ENCODE data around the gene LRRC15. TPM values are rescaled to one million over a fixed set of nuclear protein-coding genes. Genes with fewer than 3 reads are reported as not detected.

Gene LRRC15
- total and polyA plus RNA-seq, 2 donors (not counting 3 experiments of a cell fraction or from before 2014, with no cell fraction given) = not detected

- no peak for TF ChIP-seq POLR2A (IDR thresholded peaks at IDR 0.05; ENCODE audit: low read depth, low read length)
- TF ChIP-seq CTCF (IDR thresholded peaks at IDR 0.05; ENCODE audit: extremely low read depth in 1 of 2, insufficient read depth in 1 of 2, low read depth in 1 of 2, low read length in 2 of 2) = no peak
- TF ChIP-seq MAX (IDR thresholded peaks at IDR 0.05; ENCODE audit: insufficient read depth, insufficient read length) = no peak
- TF ChIP-seq JUN (IDR thresholded peaks at IDR 0.05; ENCODE audit: borderline replicate concordance, insufficient read depth, insufficient read length, low read depth) = no peak
- TF ChIP-seq GATA2 (IDR thresholded peaks at IDR 0.05; ENCODE audit: insufficient read depth, insufficient read length, low read depth, low read length) = no peak
- TF ChIP-seq POLR2AphosphoS5 (IDR thresholded peaks at IDR 0.05; ENCODE audit: insufficient read depth, low read depth, low read length) = no peak
- no peak for TF ChIP-seq EZH2 (IDR thresholded peaks at IDR 0.05; ENCODE audit: borderline replicate concordance, low read depth, low read length, severe bottlenecking)
- TF ChIP-seq FOS (IDR thresholded peaks at IDR 0.05; ENCODE audit: borderline replicate concordance, insufficient read depth, low read length) = no peak
- no peak for TF ChIP-seq MYC (IDR thresholded peaks at IDR 0.05; ENCODE audit: low read depth, low read length)
- no peak overlapping the region for H3K27ac ChIP-seq (ENCODE audit: insufficient read depth, low read depth, low read length)
- no peak overlapping the region for H3K9ac ChIP-seq (replicated peaks; ENCODE audit: extremely low read depth, insufficient read depth, low read length)
- DNase-seq (ENCODE audit: low read depth, low spot score) (no peak), FAIRE-seq (no peak)
- H3K9me3 ChIP-seq (replicated peaks; ENCODE audit: control insufficient read depth, insufficient read depth, low read length) = no peaks in the 10 kb centered on the region
- no peaks in the 10 kb centered on the region for H3K4me1 ChIP-seq (ENCODE audit: control insufficient read depth, extremely low read depth, insufficient read depth, low read length)
- no peaks in the 10 kb centered on the region for H4K20me1 ChIP-seq (replicated peaks; ENCODE audit: control insufficient read depth, extremely low read depth, insufficient read depth, low read length)
- POLR2A ChIA-PET = no interaction called here
- CTCF ChIA-PET = interaction anchor here (1.1 to 2.2 kb wide), 4 partner anchors 9 to 544 kb away, joined by 3 to 8 read pairs (median 6); no protein-coding TSS in a partner anchor
- no peaks in the 10 kb centered on the region for H3K9me1 ChIP-seq (replicated peaks; ENCODE audit: control insufficient read depth, extremely low read depth, insufficient read depth, low read length)
- no peaks in the 10 kb centered on the region for H3K36me3 ChIP-seq (ENCODE audit: control insufficient read depth in 2 of 2, extremely low read depth in 1 of 2, insufficient read depth in 2 of 2, low read length in 2 of 2)
- no TSS peak for BruUV-seq (replicated peaks)
- H3K4me2 ChIP-seq (ENCODE audit: insufficient read depth, low read length) = no peak overlapping the region
- H3K27me3 ChIP-seq (ENCODE audit: control insufficient read depth in 2 of 2, insufficient read depth in 2 of 2, low read length in 2 of 2) = no peaks in the 10 kb centered on the region
- intact Hi-C loops (cut with micrococcal nuclease) = no loop called here
- no peaks in the 10 kb centered on the region for H3K79me2 ChIP-seq (ENCODE audit: control insufficient read depth, insufficient read depth, low read length)
- dilution Hi-C loops (cut with MboI; ENCODE audit: extremely low pct_ligation_motif_present, low sequenced_read_pairs) = loop anchor here (25.0 kb wide), 1 partner anchor 563 kb away; no protein-coding TSS in a partner anchor
- H3K4me3 ChIP-seq (replicated peaks in 1 of 3; ENCODE audit: insufficient read depth in 1 of 3, low read depth in 1 of 3, low read length in 3 of 3) = no peak overlapping the region
- H2AFZ ChIP-seq (ENCODE audit: low read depth, low read length) = no peak overlapping the region
These were observed 44.7 kb downstream of the LRRC15 start for GRCh38 chr3:194324823-194325327.
